ENCODE results near the gene NSF.
A peak's percentile ranks its signal among the peaks of the same experiment; 100 is the strongest.
"Not testable (repeated sequence)": the region's sequence is repeated elsewhere in the genome, so short reads cannot be mapped to it uniquely, and the experiment has no call there.

NSF gene

GRCh38 chr17:46590157-46591146 is at the start of gene NSF:
TSS of gene NSF (plus strand) at chr17:46590669. CDS start at chr17:46590776, 107 bp downstream.
- not testable (repeated sequence) for H3K4me3 ChIP-seq (ENCODE audit: low read length)

- not testable (repeated sequence) for H3K4me3 ChIP-seq (ENCODE audit: low read length)
Measured at GRCh38 chr17:46548607-46549006, 41.9 kb upstream of the NSF start.

GRCh38 chr17:46559155-46559554 is 31.3 kb upstream of the NSF start:
- not testable (repeated sequence) for H3K4me3 ChIP-seq (ENCODE audit: low read length)

- H3K4me3 ChIP-seq (ENCODE audit: low read length) = not testable (repeated sequence)
Measured at GRCh38 chr17:46560048-46560447, 30.4 kb upstream of the NSF start.

GRCh38 chr17:46566284-46566683 is 24.2 kb upstream of the NSF start:
- H3K4me3 ChIP-seq (ENCODE audit: low read length) = not testable (repeated sequence)

- not testable (repeated sequence) for H3K4me3 ChIP-seq (ENCODE audit: low read length)
Measured at GRCh38 chr17:46566980-46567379, 23.5 kb upstream of the NSF start.

- H3K4me3 ChIP-seq (ENCODE audit: low read length) = not testable (repeated sequence)
Measured at GRCh38 chr17:46571796-46572195, 18.7 kb upstream of the NSF start.

- peak within 1 kb of the TSS; percentile 34; the same call in 1 of the 2 replicates for H3K4me3 ChIP-seq (ENCODE audit: low read length)
Measured at GRCh38 chr17:46579083-46580075, 11.1 kb upstream of the NSF start, which contains the start of gene ARL17A. TSS of gene ARL17A (minus strand) at chr17:46579691. CDS start at chr17:46576322, 3,369 bp downstream.

- H3K4me3 ChIP-seq (ENCODE audit: low read length) = peak overlapping the region; percentile 34; the same call in 1 of the 2 replicates
Measured at GRCh38 chr17:46580082-46580481, 10.4 kb upstream of the NSF start.

- H3K4me3 ChIP-seq (ENCODE audit: low read length) = not testable (repeated sequence)
Measured at GRCh38 chr17:46585444-46585843, 5.0 kb upstream of the NSF start.

- H3K4me3 ChIP-seq (ENCODE audit: low read length) = not testable (repeated sequence)
Measured at GRCh38 chr17:46591332-46591731, 863 bp downstream of the NSF start.

GRCh38 chr17:46598344-46598931 is 8.0 kb downstream of the NSF start:
- H3K4me3 ChIP-seq (ENCODE audit: low read length) = not testable (repeated sequence)

- H3K4me3 ChIP-seq (ENCODE audit: low read length) = not testable (repeated sequence)
Measured at GRCh38 chr17:46600767-46601166, 10.3 kb downstream of the NSF start.

GRCh38 chr17:46603125-46603524 is 12.7 kb downstream of the NSF start:
- not testable (repeated sequence) for H3K4me3 ChIP-seq (ENCODE audit: low read length)

GRCh38 chr17:46611304-46611703 is 20.8 kb downstream of the NSF start:
- H3K4me3 ChIP-seq (ENCODE audit: low read length) = not testable (repeated sequence)

GRCh38 chr17:46613876-46614275 is 23.4 kb downstream of the NSF start:
- not testable (repeated sequence) for H3K4me3 ChIP-seq (ENCODE audit: low read length)

- not testable (repeated sequence) for H3K4me3 ChIP-seq (ENCODE audit: low read length)
Measured at GRCh38 chr17:46617121-46617520, 26.7 kb downstream of the NSF start.

- not testable (repeated sequence) for H3K4me3 ChIP-seq (ENCODE audit: low read length)
Measured at GRCh38 chr17:46618975-46619374, 28.5 kb downstream of the NSF start.

- not testable (repeated sequence) for H3K4me3 ChIP-seq (ENCODE audit: low read length)
Measured at GRCh38 chr17:46623790-46624189, 33.3 kb downstream of the NSF start.

- not testable (repeated sequence) for H3K4me3 ChIP-seq (ENCODE audit: low read length)
Measured at GRCh38 chr17:46624726-46625125, 34.3 kb downstream of the NSF start.

GRCh38 chr17:46627452-46627851 is 37.0 kb downstream of the NSF start:
- not testable (repeated sequence) for H3K4me3 ChIP-seq (ENCODE audit: low read length)
